Ovary (tissue), 9 donors: ENCODE measurements around the gene CTCF. TPM values are rescaled to one million over a fixed set of nuclear protein-coding genes. Genes with fewer than 3 reads are reported as not detected.

Source experiments
- DNase-seq, 5 donors: peaks; one replicate each; pipeline ENCODE4 v3.0.0-alpha.2; 2019 to 2020
- H3K27ac ChIP-seq, 2 donors: fragments of 200-600 bp; one replicate each; pipeline versions ENCODE4 v1.5.1 to v1.8.0; 2019 to 2022
- H3K27me3 ChIP-seq: fragments of 200-600 bp; one replicate; pipeline ENCODE4 v1.8.0; 2022
- H3K36me3 ChIP-seq: fragments of 200-600 bp; sonication (generic); one replicate; pipeline ENCODE4 v1.5.1; 2019
- H3K4me1 ChIP-seq: one replicate; pipeline ENCODE4 v1.8.1; 2013; ENCODE audit warnings: mild to moderate bottlenecking, moderate library complexity; ENCODE audit not compliant: insufficient read depth
- H3K4me3 ChIP-seq: fragments of 200-600 bp; sonication (generic); one replicate; pipeline ENCODE4 v1.5.1; 2017
- H3K9me3 ChIP-seq, 2 donors: fragments of 200-600 bp in 1 of 2; sonication (generic) in 1 of 2; one replicate each; pipeline versions ENCODE4 v1.5.1 to v1.8.1; 2013 to 2019; ENCODE audit warnings: mild to moderate bottlenecking in 1 of 2, moderate library complexity in 1 of 2
- CTCF ChIP-seq, 3 donors: fragments of 450-650 bp in 2 of 3; fragments of 200-600 bp in 1 of 3; IDR thresholded peaks; one replicate each; pipeline versions ENCODE4 v1.5.1 to v1.8.0; 2016 to 2022; ENCODE audit warnings: antibody characterized with exemption in 3 of 3, mild to moderate bottlenecking in 1 of 3
- EP300 ChIP-seq: sonication (generic); formaldehyde crosslinking; IDR thresholded peaks from one replicate; pipeline ENCODE4 v1.6.1; 2017; ENCODE audit warnings: antibody characterized with exemption
- POLR2A ChIP-seq: fragments of 450-650 bp; IDR thresholded peaks from one replicate; pipeline ENCODE4 v1.6.1; 2017; ENCODE audit warnings: antibody characterized with exemption, mild to moderate bottlenecking, moderate library complexity
- WGBS, 3 donors: extraction: QIAGEN DNeasy Blood & Tissue Kit in 1 of 3; methylation state at CpG; one replicate each; pipeline versions ENCODE4 v1.1.5 to v1.1.7; 2013 to 2017; 5-methylcytosine and 5-hydroxymethylcytosine counted together
- intact Hi-C, 4 donors: fragments of 100-400 bp; cut with DNase I; formaldehyde crosslinking; loops; one replicate each; pipeline versions ENCODE4 v1.11.0 to v1.15.1; 2022 to 2023
- polyA plus RNA-seq, 2 donors: library from polyadenylated mRNA; stranded (reverse); fragments of 200-250 nt in 1 of 2; fragments of 350-450 nt in 1 of 2; fragmentation: Illumina TruSeq in 1 of 2; extraction: RNeasy Lipid Tissue Mini Kit (QIAGEN cat#74804) in 1 of 2; gene quantifications; one replicate each; pipeline ENCODE4 v1.2.3, GENCODE V29; 2013 to 2014
- total RNA-seq, 7 donors: library from RNA; depleted of rRNA in 2 of 7; stranded (reverse); fragments of >200 nt in 2 of 7; fragmentation: NEBNext Ultra II Directional in 3 of 7; extraction: Animal tissue kit (Norgen Biotek cat#: 25700) in 3 of 7; gene quantifications; one replicate each; pipeline versions ENCODE4 v1.1.0 to v1.2.4, GENCODE V29; 2016 to 2023
- donor health status: DM: no; HTN: no; CAD: no; lungs with moderate emphysema.
- donor health status: DM: no; HTN: no; CAD: no.
- donor health status: Bipolar disorder and iron deficiency.
- donor health status: DM: yes; HTN: yes; CAD: no.
- donor health status: DM: no; HTN: no; CAD: no.
- donor health status: DM: yes; HTN: yes; CAD: no.

The CTCF gene
- total and polyA plus RNA-seq, 9 donors: 21.0 to 48.4 (median 42.2) TPM

- Histone ChIP-seq H3K36me3 (no peaks in the 10 kb centered on the region), H3K9me3 (no peaks in the 10 kb centered on the region), H3K4me1 (peaks cover 8% of the 10 kb centered on the region), H3K27ac (no peak overlapping the region), H3K27me3 (no peaks in the 10 kb centered on the region), H3K4me3 (no peak overlapping the region)
- WGBS, 3 donors: 90 to 95% (median 92%) methylated on average over 7 of the region's 7 CpGs
- no peak for TF ChIP-seq CTCF (IDR thresholded peaks at IDR 0.05)
- no peak for TF ChIP-seq EP300
- TF ChIP-seq POLR2A: no peak
- intact Hi-C loops: loop anchor here in 3 of 4 donors (5.0 to 10.0 kb wide), 5 partner anchors 103 to 438 kb away; partner anchors contain the start of genes RIPOR1 (in 2 of the 3), CTCF (in 1 of the 3), CTRL (in 1 of the 3) and PSMB10 (in 1 of the 3)
- no peak for DNase-seq
Observed at GRCh38 chr16:67664871-67665270, 102.5 kb downstream of the CTCF start.

- Histone ChIP-seq H3K36me3 (no peaks in the 10 kb centered on the region), H3K9me3 (no peaks in the 10 kb centered on the region), H3K4me1 (peaks cover 8% of the 10 kb centered on the region), H3K4me3 (peak overlapping the region; percentile 66), H3K27ac (peak overlapping the region in 1 of 2 donors; percentile 43), H3K27me3 (no peaks in the 10 kb centered on the region)
- no peak for DNase-seq
- TF ChIP-seq CTCF (IDR thresholded peaks at IDR 0.05): no peak
- no peak for TF ChIP-seq POLR2A
- no peak for TF ChIP-seq EP300
- 71 to 74% (median 73%) methylated on average over 5 of the region's 5 CpGs for WGBS, 3 donors
- intact Hi-C loops: loop anchor here in 3 of 4 donors (5.0 to 10.0 kb wide), 4 partner anchors 103 to 269 kb away; partner anchors contain the start of genes RIPOR1 (in 2 of the 3), CTCF (in 1 of the 3), CTRL (in 1 of the 3) and PSMB10 (in 1 of the 3)
Observed at GRCh38 chr16:67665598-67665997, 103.3 kb downstream of the CTCF start.

GRCh38 chr16:67666032-67666551, 103.8 kb downstream of the CTCF start:
- Histone ChIP-seq H3K36me3 (no peaks in the 10 kb centered on the region), H3K27ac (peak overlapping the region; percentile 43 to 68), H3K27me3 (no peaks in the 10 kb centered on the region), H3K9me3 (no peaks in the 10 kb centered on the region), H3K4me3 (peak overlapping the region; percentile 66), H3K4me1 (peaks cover 8% of the 10 kb centered on the region)
- intact Hi-C loops: loop anchor here in 3 of 4 donors (5.0 to 10.0 kb wide), 4 partner anchors 104 to 269 kb away; partner anchors contain the start of genes RIPOR1 (in 2 of the 3), CTCF (in 1 of the 3), CTRL (in 1 of the 3) and PSMB10 (in 1 of the 3)
- 1% methylated on average over 30 to 46 of the region's 46 CpGs for WGBS, 3 donors
- DNase-seq: peak; percentile 44 to 75 (median 69)
- TF ChIP-seq CTCF (IDR thresholded peaks at IDR 0.05) (no peak), EP300 (no peak), POLR2A (no peak)

GRCh38 chr16:67666559-67667452, 104.5 kb downstream of the CTCF start, which contains the start of the genes C16orf86 and ENKD1:
TSS of gene C16orf86 (plus strand) at chr16:67666814. CDS start at chr16:67666971, 157 bp downstream.
TSS of gene ENKD1 (minus strand) at chr16:67666750. CDS start at chr16:67666442, 308 bp downstream.
- Histone ChIP-seq H3K9me3 (no peaks in the 10 kb centered on the region), H3K4me3 (peak within 1 kb of the TSS; percentile 66), H3K27ac (peak within 1 kb of the TSS; percentile 65 to 68), H3K36me3 (no peaks in the 10 kb centered on the region), H3K4me1 (peaks cover 8% of the 10 kb centered on the region), H3K27me3 (no peaks in the 10 kb centered on the region)
- DNase-seq: peak; percentile 77 to 91 (median 86)
- intact Hi-C loops: loop anchor here in 3 of 4 donors (5.0 to 10.0 kb wide), 4 partner anchors 105 to 268 kb away; partner anchors contain the start of genes RIPOR1 (in 2 of the 3), CTCF (in 1 of the 3), CTRL (in 1 of the 3) and PSMB10 (in 1 of the 3)
- WGBS, 3 donors: 4 to 15% (median 6%) methylated on average over 20 to 78 of the region's 78 CpGs
- TF ChIP-seq POLR2A (peak; percentile 33), CTCF (IDR thresholded peaks at IDR 0.05) (no peak)
